IPS-NIHi7 (cell line): ENCODE results near the gene TMEM164.

Source experiments
- DNase-seq: peaks from one replicate; pipeline ENCODE4 v3.0.0; 2012; ENCODE audit warnings: mixed read lengths; ENCODE audit errors: extremely low spot score

Gene TMEM164

GRCh38 chrX:110037178-110037577, 34.3 kb downstream of the TMEM164 start:
- DNase-seq: no peak

DNA sequence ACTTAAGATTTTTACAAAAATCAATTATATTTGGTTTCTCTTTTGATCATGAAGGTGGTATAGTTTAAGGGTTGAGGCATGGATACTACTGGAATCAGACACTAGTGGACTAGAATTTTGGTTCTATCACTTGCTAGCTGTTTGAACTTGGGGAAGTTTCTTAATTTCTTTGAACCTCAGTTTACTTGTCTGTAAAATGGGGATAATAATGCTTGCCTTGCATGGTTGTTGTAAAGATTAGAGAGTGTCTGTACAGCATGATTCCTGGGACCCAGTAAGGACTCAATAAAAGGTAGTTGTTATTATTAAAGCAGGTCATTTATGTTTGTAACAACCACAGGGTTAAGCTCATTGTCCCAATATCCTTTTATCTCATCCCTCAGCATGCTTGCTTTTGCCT, 36.0 kb downstream of the TMEM164 start:
- DNase-seq: no peak

DNA sequence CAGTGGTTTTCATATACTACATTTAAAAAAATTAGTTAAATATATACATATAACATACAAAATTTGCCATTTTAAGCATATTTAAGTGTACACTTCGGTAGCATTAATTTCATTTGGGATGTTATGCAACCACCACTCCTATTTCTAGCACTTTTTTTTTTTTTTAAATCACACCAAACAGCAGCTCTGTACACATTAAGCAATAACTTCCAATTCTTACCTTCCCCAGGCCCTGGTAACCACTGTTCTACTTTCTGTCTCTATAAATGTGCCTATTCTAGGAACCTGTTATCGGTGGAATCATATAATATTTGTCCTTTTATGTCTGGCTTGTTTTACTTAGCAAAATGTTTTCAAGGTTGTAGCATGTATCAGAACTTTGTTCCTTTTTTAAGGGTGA, 39.1 kb downstream of the TMEM164 start:
- no peak for DNase-seq

DNA sequence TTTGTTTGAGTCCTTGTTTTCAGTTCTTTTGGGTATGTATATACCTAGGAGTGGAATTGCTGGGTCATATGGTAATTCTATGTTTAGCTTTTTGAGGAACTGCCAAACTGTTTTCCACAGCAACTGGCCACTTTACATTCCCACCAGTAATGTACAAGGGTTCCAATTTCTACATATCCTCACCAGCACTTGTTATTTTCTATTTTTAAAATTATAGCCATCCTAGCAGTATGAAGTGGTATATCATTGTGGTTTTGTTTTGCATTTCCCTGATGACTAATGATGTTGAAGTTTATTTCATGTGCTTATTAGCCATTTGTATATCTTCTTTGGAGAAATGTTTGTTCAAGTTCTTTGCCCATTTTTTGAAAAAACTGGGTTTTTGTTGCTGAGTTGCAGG, 39.6 kb downstream of the TMEM164 start:
- DNase-seq: no peak

GRCh38 chrX:110043506-110043905, 40.6 kb downstream of the TMEM164 start:
- DNase-seq: no peak

- DNase-seq: no peak
These were observed 41.7 kb downstream of the TMEM164 start for GRCh38 chrX:110044346-110045249.

DNA sequence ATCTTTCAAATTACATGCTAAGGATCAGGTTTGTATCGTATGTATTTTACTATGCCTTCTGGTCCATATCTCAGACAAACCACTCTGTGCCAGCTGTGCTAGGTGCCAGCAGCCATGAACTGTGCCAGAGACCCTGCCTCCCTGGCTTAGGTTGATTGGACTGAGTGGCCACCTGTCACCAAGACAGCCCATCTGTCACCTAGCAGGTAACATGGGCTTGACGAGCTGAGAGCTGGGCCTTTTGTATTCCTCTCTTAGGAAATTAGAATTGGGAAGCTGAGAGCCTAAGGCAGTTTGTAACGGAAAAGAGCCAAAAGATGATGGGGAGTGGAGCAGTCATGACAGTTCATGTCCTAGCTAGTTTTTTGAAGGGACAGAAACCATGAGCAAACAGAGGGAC, 42.5 kb downstream of the TMEM164 start:
- DNase-seq: no peak

DNA sequence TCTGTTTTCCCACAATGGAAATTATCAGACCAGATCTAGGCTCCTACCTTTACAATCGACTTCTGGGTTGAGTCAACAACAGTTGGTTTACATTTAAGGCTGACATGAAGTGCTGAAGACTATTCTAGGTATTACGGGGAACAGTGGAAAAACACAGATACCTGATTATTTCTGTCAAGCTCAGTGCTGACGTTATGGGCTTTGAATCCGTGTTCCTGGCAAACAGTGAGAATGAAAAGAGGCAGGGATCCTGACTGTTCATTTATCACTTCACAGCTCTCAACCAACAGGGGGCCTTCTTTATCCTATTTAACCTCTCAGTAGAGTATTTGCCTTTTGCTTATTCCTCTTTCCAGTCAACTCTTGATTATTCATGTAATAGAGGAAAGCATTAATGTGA, 43.1 kb downstream of the TMEM164 start:
- DNase-seq: peak; percentile 41

DNA sequence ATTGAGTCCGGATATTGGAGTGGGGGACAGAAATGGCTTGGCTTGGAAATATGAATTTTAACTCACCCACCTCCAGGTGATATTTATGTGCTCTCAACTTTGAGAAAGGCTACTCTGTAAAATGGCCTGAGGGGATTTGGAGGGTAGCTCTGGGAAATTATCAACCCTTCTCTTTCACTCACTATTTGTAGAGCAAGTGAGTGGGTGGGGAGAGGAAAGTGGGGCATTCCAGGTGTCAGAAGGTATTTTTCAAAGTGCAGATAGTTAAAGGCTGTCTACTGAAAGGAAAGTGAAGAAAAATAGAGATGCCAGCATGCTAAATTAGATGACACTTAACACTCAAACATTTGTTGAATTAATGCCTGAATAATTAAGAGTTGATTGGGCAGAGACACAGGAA, 44.1 kb downstream of the TMEM164 start:
- no peak for DNase-seq

- DNase-seq: no peak
These were observed 46.2 kb downstream of the TMEM164 start for GRCh38 chrX:110049096-110049495.

DNA sequence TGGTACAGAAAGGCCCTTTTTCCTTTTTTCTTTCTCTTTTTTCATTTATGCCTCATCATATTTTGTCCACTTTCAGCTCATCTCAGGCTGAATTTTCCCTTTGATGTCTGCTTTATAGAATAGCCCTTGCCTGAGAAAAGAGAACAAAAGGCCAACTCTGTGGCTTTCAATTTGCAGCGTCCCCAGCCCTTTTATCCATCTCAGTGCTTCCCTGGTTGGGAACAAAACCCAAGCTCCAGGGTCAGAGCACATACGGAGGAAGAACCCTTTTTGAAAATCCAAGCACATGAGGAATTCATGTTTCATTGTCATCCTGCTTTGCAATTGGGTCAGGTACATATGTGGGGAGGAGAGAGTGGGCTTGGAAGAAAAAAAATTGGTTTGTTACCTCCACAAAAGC, 47.5 kb downstream of the TMEM164 start:
- DNase-seq: no peak

- DNase-seq: no peak
These were observed 48.0 kb downstream of the TMEM164 start for GRCh38 chrX:110050901-110051300.

- no peak for DNase-seq
These were observed 48.6 kb downstream of the TMEM164 start for GRCh38 chrX:110051559-110051958.

GRCh38 chrX:110052303-110052702, 49.4 kb downstream of the TMEM164 start:
- DNase-seq: no peak

GRCh38 chrX:110053453-110053852, 50.5 kb downstream of the TMEM164 start:
- DNase-seq: no peak

- DNase-seq: no peak
These were observed 52.7 kb downstream of the TMEM164 start for GRCh38 chrX:110055616-110056015.

GRCh38 chrX:110056419-110056818, 53.5 kb downstream of the TMEM164 start:
- DNase-seq: no peak

GRCh38 chrX:110059410-110059809, 56.5 kb downstream of the TMEM164 start:
- no peak for DNase-seq

DNA sequence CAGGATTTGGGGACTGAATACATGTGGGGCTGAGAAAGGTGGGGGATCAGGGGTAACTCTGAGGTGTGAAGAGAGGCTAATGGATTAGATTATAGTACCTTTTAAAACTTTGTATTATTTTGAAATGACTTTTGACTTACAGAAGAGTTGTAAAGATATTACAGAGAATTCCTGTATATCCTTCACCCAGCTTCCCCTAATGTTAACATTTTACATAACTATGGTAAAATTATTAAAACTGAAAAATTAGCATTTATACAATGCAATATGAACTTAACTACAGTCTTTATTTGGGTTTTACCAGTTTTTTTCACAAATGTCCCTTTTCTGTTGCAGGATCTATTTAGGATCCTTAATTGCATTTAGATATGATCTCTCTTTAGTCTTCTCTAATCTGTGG, 57.4 kb downstream of the TMEM164 start:
- DNase-seq: no peak

- no peak for DNase-seq
These were observed 58.1 kb downstream of the TMEM164 start for GRCh38 chrX:110060846-110061537.

DNA sequence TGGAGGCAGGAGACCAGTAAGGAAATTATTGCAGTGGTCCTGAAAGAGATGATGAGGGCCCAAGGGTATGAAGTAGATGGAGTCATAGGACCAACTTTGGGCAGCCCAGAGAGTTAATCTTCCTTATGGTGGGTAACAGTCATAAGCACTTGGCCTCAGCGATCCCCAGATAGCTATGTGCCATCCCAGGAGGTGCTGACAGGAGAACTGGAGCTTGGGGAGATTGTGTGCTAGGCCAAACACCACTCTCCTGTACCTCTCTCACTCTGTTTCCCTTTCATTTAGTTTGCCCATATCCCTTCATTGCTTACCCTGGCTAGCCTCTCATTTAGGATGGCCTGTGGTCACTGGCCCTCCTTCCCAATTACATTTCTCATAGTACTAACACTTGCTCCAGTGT, 60.0 kb downstream of the TMEM164 start:
- no peak for DNase-seq

- no peak for DNase-seq
These were observed 63.7 kb downstream of the TMEM164 start for GRCh38 chrX:110066488-110067225.
